GM21515 (cell line): ENCODE data around the gene ARAP2.
"Not testable (repeated sequence)": the region's sequence is repeated elsewhere in the genome, so short reads cannot be mapped to it uniquely, and the experiment has no call there.

Source experiments
- ATAC-seq: cut with Tn5 transposase; IDR thresholded peaks from one replicate; pipeline ENCODE4 v1.9.1; 2021; ENCODE audit not compliant: unreplicated experiment

The ARAP2 gene

GRCh38 chr4:36189511-36190226 is 54.6 kb downstream of the ARAP2 start:
- peak; percentile 75 for ATAC-seq

- ATAC-seq = no peak
Observed at GRCh38 chr4:36187723-36188333, 56.5 kb downstream of the ARAP2 start.

- ATAC-seq = no peak
Observed at GRCh38 chr4:36183665-36184393, 60.5 kb downstream of the ARAP2 start.

GRCh38 chr4:36183232-36183631 is 61.1 kb downstream of the ARAP2 start:
- no peak for ATAC-seq

GRCh38 chr4:36182315-36182714 is 62.0 kb downstream of the ARAP2 start:
- ATAC-seq = not testable (repeated sequence)

GRCh38 chr4:36180206-36180605 is 64.1 kb downstream of the ARAP2 start:
- ATAC-seq = no peak

- ATAC-seq = no peak
Observed at GRCh38 chr4:36178484-36178883, 65.8 kb downstream of the ARAP2 start.

- no peak for ATAC-seq
Observed at GRCh38 chr4:36177946-36178345, 66.4 kb downstream of the ARAP2 start.

GRCh38 chr4:36174570-36174969 is 69.7 kb downstream of the ARAP2 start:
- no peak for ATAC-seq

- ATAC-seq = no peak
Observed at GRCh38 chr4:36173905-36174304, 70.4 kb downstream of the ARAP2 start.

GRCh38 chr4:36172656-36173055 is 71.7 kb downstream of the ARAP2 start:
- no peak for ATAC-seq

- ATAC-seq = no peak
Observed at GRCh38 chr4:36168127-36168878, 76.0 kb downstream of the ARAP2 start.

GRCh38 chr4:36165631-36166005 is 78.7 kb downstream of the ARAP2 start:
- ATAC-seq = no peak

- no peak for ATAC-seq
Observed at GRCh38 chr4:36164900-36165630, 79.2 kb downstream of the ARAP2 start.

GRCh38 chr4:36163198-36163597 is 81.1 kb downstream of the ARAP2 start:
- ATAC-seq = no peak

- no peak for ATAC-seq
Observed at GRCh38 chr4:36159208-36159607, 85.1 kb downstream of the ARAP2 start.

GRCh38 chr4:36152735-36153134 is 91.6 kb downstream of the ARAP2 start:
- no peak for ATAC-seq

GRCh38 chr4:36142504-36142903 is 101.8 kb downstream of the ARAP2 start:
- no peak for ATAC-seq

GRCh38 chr4:36141186-36141585 is 103.1 kb downstream of the ARAP2 start:
- ATAC-seq = no peak

GRCh38 chr4:36140421-36140820 is 103.9 kb downstream of the ARAP2 start:
- no peak for ATAC-seq

- ATAC-seq = no peak
Observed at GRCh38 chr4:36138220-36138619, 106.1 kb downstream of the ARAP2 start.
